Panc1 (cell line): ENCODE results near the gene ZNF335. TPM values are rescaled to one million over a fixed set of nuclear protein-coding genes. Genes with fewer than 3 reads are reported as not detected.

Experiments
- ATAC-seq: fragments of 200-7000 bp; cut with Tn5 transposase; 2 replicates; pipeline ENCODE4 v1.9.1; 2020; ENCODE audit warnings: mild to moderate bottlenecking, moderate library complexity
- BruUV-seq: library from RNA; stranded (reverse); fragments of 400-500 nt; replicated peaks from 2 replicates; lab custom pipeline; 2021; lab: Mats Ljungman, UMichigan
- CTCF ChIA-PET: fragments of 300-600 bp; sonication (Branson Sonifier 250); formaldehyde crosslinking; loops from one replicate; lab custom pipeline; 2022; ENCODE audit warnings: antibody characterized with exemption; lab: Charles Lee
- POLR2A ChIA-PET: fragments of 300-600 bp; sonication (Branson Sonifier 250); formaldehyde crosslinking; loops from one replicate; lab custom pipeline; 2022; ENCODE audit warnings: antibody characterized with exemption; lab: Charles Lee
- DNase-seq: peaks from one replicate; pipeline ENCODE4 v3.0.0-alpha.2; 2010; ENCODE audit warnings: low read depth, low spot score
- H3K27ac ChIP-seq: 2 replicates; pipeline ENCODE4 v1.5.1; 2011; ENCODE audit warnings: mild to moderate bottlenecking, low read length, inconsistent platforms
- H3K27me3 ChIP-seq: fragments of 200-500 bp; sonication (Bioruptor generic); 2 replicates; pipeline ENCODE4 v1.6.0; 2014; ENCODE audit warnings: low read length, inconsistent platforms; ENCODE audit not compliant: control insufficient read depth, insufficient read depth
- H3K36me3 ChIP-seq: fragments of 200-500 bp; sonication (Bioruptor generic); 2 replicates; pipeline ENCODE4 v1.5.1; 2014; ENCODE audit warnings: inconsistent platforms, mild to moderate bottlenecking, low read length, moderate library complexity; ENCODE audit not compliant: control insufficient read depth, insufficient read depth
- H3K4me1 ChIP-seq: 2 replicates; pipeline ENCODE4 v1.5.1; 2011; ENCODE audit warnings: inconsistent platforms, mild to moderate bottlenecking, low read length, moderate library complexity; ENCODE audit not compliant: control insufficient read depth, insufficient read depth
- H3K4me3 ChIP-seq, 2 experiments: 2 replicates each; pipeline ENCODE4 v1.5.1; 2011 to 2012; ENCODE audit warnings: low read depth in 2 of 2, low read length in 2 of 2, mild to moderate bottlenecking in 2 of 2, inconsistent platforms in 1 of 2, moderate library complexity in 1 of 2
- H3K9me3 ChIP-seq: fragments of 200-500 bp; sonication (Bioruptor generic); 2 replicates; pipeline ENCODE4 v1.5.1; 2014; ENCODE audit warnings: low read depth, mild to moderate bottlenecking, inconsistent platforms, low read length, moderate library complexity; ENCODE audit not compliant: control insufficient read depth, insufficient read depth
- POLR2AphosphoS5 ChIP-seq: IDR thresholded peaks from 2 replicates; pipeline ENCODE4 v1.6.1; 2012; ENCODE audit warnings: mild to moderate bottlenecking, low read depth, low read length, moderate library complexity
- SIN3A ChIP-seq: IDR thresholded peaks from 2 replicates; pipeline ENCODE4 v1.6.1; 2012; ENCODE audit warnings: low read depth, mild to moderate bottlenecking, low read length, moderate library complexity, borderline replicate concordance; ENCODE audit not compliant: insufficient read depth
- TCF7L2 ChIP-seq: IDR thresholded peaks from 2 replicates; pipeline ENCODE4 v1.6.1; 2011; ENCODE audit warnings: mild to moderate bottlenecking, low read depth, low read length, inconsistent platforms
- in situ Hi-C: cut with HindIII; loops from 2 replicates; pipeline ENCODE4 v1.10.0; 2016; ENCODE audit warnings: low sequenced_read_pairs, low pct_unique_long_range_greater_than_20kb
- intact Hi-C: fragments of 100-400 bp; cut with micrococcal nuclease; formaldehyde crosslinking; loops from one replicate; pipeline ENCODE4 v1.10.0; 2022; ENCODE audit not compliant: unreplicated experiment
- total RNA-seq: library from RNA; stranded (reverse); gene quantifications from one replicate; pipeline ENCODE4 v1.2.1, GENCODE V29; 2021; ENCODE audit not compliant: unreplicated experiment
- TF ChIP-seq, protein P1 (sequence below), 2 experiments: IDR thresholded peaks; 2 replicates each; pipeline ENCODE4 v1.6.1; 2011 to 2012; ENCODE audit warnings: low read depth in 2 of 2, control low read depth in 1 of 2, low read length in 1 of 2, mild to moderate bottlenecking in 1 of 2, moderate library complexity in 1 of 2; ENCODE audit not compliant: insufficient read depth in 1 of 2
- TF ChIP-seq, protein P2 (sequence below): fragments of 450-650 bp; IDR thresholded peaks from 2 replicates; pipeline ENCODE4 v1.5.1; 2017; ENCODE audit warnings: mild to moderate bottlenecking

ZNF335 gene
- total RNA-seq, 1 experiment from 2014 or later = 31.1 TPM

DNA sequence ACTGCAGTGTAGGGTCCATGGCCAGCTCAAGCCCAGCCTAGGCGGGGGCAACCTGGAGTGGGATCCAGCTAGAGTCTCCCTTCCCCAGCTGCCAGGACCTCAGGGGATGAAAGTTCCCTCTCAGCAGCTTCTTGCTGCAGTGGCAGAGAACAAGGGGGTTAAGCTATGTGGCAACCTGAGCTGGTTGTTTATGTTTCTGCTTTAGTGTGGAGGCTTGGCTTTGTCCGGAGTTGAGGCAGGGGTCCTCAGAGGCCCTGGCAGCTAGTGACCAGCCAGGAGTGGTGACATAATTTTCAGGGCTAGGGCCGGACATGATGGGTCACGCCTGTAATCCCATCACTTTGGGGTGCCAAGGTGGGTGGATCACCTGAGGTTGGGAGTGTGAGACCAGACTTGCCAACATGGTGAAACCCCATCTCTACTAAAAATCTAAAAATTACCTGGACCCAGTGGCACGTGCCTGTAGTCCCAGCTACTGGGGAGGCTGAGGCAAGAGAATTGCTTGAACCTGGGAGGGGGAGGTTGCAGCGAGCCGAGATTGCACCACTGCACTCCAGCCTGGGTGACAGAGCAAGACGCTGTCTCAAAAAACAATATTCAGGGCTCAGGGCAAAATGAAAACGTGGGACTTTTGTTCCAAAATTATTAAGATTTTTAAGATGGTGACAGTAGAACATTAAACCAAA is 46.0 kb downstream of the ZNF335 start:
- in situ Hi-C loops = no loop called here
- CTCF ChIA-PET = interaction anchor here (1.6 kb wide), 1 partner anchor 36 kb away, joined by 3 read pairs; no protein-coding TSS in a partner anchor

DNA sequence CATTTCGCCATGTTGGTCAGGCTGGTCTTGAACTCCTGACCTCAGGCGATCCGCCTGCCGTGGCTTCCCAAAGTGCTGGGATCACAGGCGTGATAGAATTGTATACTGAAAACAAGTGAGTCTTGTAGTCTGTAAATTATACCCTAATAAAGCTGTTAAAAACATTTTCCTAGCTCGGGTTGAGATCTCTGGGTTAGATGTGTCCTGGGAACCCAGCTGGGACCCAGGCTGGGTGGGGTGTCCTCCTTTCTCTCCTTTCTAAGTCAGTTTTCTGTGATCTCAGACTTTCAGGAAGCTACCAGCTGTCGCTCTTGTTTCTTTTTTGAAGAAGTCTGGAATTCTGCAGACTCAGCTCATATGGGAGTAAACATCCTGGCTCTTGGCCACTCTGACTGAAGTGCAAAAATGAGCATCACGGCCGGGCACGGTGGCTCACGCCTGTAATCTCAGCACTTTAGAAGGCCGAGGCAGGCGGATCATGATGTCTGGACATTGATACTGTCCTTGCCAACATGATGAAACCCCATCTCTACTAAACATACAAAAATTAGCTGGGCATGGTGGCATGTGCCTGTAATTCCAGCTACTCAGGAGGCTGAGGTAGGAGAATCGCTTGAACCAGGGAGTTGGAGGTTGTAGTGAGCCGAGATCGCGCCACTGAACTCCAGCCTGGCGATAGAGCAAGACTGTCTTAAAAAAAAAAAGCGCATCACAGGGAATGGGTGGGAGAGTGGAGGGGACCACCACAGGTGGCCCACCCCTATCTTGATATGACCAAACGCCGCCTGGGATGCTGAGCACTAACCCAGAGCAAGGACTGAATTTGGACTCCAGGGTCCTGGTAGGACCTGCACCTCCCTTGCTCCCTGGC is 47.4 kb downstream of the ZNF335 start:
- TF ChIP-seq SIN3A = no peak
- TF ChIP-seq TCF7L2 = no peak
- no peak for TF ChIP-seq POLR2AphosphoS5
- TF ChIP-seq, protein P1, sequence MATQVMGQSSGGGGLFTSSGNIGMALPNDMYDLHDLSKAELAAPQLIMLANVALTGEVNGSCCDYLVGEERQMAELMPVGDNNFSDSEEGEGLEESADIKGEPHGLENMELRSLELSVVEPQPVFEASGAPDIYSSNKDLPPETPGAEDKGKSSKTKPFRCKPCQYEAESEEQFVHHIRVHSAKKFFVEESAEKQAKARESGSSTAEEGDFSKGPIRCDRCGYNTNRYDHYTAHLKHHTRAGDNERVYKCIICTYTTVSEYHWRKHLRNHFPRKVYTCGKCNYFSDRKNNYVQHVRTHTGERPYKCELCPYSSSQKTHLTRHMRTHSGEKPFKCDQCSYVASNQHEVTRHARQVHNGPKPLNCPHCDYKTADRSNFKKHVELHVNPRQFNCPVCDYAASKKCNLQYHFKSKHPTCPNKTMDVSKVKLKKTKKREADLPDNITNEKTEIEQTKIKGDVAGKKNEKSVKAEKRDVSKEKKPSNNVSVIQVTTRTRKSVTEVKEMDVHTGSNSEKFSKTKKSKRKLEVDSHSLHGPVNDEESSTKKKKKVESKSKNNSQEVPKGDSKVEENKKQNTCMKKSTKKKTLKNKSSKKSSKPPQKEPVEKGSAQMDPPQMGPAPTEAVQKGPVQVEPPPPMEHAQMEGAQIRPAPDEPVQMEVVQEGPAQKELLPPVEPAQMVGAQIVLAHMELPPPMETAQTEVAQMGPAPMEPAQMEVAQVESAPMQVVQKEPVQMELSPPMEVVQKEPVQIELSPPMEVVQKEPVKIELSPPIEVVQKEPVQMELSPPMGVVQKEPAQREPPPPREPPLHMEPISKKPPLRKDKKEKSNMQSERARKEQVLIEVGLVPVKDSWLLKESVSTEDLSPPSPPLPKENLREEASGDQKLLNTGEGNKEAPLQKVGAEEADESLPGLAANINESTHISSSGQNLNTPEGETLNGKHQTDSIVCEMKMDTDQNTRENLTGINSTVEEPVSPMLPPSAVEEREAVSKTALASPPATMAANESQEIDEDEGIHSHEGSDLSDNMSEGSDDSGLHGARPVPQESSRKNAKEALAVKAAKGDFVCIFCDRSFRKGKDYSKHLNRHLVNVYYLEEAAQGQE (IDR thresholded peaks at IDR 0.05; ENCODE audit: insufficient read depth in 1 of 2, low read depth in 2 of 2, low read length in 1 of 2) = no peak
- TF ChIP-seq, protein P2, sequence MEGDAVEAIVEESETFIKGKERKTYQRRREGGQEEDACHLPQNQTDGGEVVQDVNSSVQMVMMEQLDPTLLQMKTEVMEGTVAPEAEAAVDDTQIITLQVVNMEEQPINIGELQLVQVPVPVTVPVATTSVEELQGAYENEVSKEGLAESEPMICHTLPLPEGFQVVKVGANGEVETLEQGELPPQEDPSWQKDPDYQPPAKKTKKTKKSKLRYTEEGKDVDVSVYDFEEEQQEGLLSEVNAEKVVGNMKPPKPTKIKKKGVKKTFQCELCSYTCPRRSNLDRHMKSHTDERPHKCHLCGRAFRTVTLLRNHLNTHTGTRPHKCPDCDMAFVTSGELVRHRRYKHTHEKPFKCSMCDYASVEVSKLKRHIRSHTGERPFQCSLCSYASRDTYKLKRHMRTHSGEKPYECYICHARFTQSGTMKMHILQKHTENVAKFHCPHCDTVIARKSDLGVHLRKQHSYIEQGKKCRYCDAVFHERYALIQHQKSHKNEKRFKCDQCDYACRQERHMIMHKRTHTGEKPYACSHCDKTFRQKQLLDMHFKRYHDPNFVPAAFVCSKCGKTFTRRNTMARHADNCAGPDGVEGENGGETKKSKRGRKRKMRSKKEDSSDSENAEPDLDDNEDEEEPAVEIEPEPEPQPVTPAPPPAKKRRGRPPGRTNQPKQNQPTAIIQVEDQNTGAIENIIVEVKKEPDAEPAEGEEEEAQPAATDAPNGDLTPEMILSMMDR = no peak
- ATAC-seq (no peak), DNase-seq (no peak)
- no peaks in the 10 kb centered on the region for H3K36me3 ChIP-seq
- intact Hi-C loops (no loop called here), in situ Hi-C loops (no loop called here)
- no peaks in the 10 kb centered on the region for H3K4me1 ChIP-seq
- H3K4me3 ChIP-seq = no peak overlapping the region
- CTCF ChIA-PET = no interaction called here
- no peak overlapping the region for H3K27ac ChIP-seq
- POLR2A ChIA-PET = interaction anchor here (0.7 to 0.8 kb wide), 2 partner anchors 10 to 19 kb away, joined by 4 to 6 read pairs; partner anchors contain the start of gene PCIF1
- BruUV-seq = no TSS peak
- no peaks in the 10 kb centered on the region for H3K9me3 ChIP-seq
- H3K27me3 ChIP-seq = no peaks in the 10 kb centered on the region

More for the DNA sequence above, 46.0 kb downstream of the ZNF335 start:
- H3K27ac ChIP-seq = no peak overlapping the region
- ATAC-seq (no peak), DNase-seq (no peak)
- no TSS peak for BruUV-seq
- H3K36me3 ChIP-seq = no peaks in the 10 kb centered on the region
- no peak overlapping the region for H3K4me3 ChIP-seq
- intact Hi-C loops = no loop called here
- POLR2A ChIA-PET = no interaction called here
- no peaks in the 10 kb centered on the region for H3K9me3 ChIP-seq
- no peaks in the 10 kb centered on the region for H3K4me1 ChIP-seq
- H3K27me3 ChIP-seq = no peaks in the 10 kb centered on the region
- no peak for TF ChIP-seq POLR2AphosphoS5
- no peak for TF ChIP-seq TCF7L2
- TF ChIP-seq, protein P1 (IDR thresholded peaks at IDR 0.05; ENCODE audit: insufficient read depth in 1 of 2, low read depth in 2 of 2, low read length in 1 of 2) = no peak
- TF ChIP-seq, protein P2 = no peak
- no peak for TF ChIP-seq SIN3A
